IPS-11a (cell line): ENCODE measurements around the gene NTM.
"Not testable (repeated sequence)": the region's sequence is repeated elsewhere in the genome, so short reads cannot be mapped to it uniquely, and the experiment has no call there.

Experiments used
- H3K4me3 ChIP-seq: one replicate; pipeline ENCODE4 v1.5.1; 2013; ENCODE audit warnings: low read depth, low read length, control low read depth

The NTM gene

DNA sequence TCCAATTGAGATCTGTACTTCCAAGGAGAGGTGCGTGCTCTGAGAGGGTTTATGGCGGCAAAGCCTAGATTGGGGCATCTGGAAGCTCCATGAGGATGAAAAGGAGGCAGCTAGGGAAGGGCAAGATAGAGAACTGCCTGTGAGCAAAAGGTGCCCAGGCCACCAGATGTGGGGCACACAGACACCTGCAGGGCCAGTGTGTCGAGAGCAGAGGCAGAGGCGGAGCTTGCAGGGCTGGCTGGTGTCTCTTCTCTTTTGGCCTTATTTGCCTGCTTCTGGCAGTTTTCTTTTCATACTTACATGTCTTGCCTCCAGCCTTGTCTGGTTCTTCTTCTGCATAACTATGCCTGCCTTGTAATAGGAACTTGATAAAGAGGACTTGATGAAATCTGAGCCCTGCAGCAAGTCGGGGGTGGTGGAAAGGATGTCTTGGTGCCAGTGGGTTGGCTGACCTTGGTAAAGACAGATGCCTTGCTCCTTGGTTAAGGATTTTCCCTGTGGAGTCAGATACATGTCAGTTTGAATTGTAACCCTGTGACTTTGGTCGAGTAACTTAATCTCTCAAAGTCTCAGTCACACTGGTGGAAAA lies 680.3 kb downstream of the NTM start:
- no peak overlapping the region for H3K4me3 ChIP-seq

DNA sequence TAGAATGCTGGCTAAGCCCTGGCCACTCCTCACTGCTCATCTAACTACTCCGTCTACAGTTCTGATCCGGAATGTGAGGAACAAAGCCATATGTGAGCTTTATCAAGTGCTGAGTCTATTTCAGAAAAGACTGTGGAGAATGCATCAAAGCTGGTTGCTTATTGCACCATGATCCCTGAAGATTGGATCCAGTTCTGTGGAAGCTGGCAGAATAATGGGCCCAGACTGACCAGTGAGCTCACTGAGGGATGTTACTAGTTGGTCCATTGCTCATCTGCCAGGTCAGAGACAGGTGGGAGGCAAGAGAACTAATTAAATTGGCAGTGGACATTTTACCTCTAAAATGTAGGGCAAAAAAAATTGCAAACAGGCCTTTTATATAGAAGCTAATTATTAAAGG lies 681.3 kb downstream of the NTM start:
- no peak overlapping the region for H3K4me3 ChIP-seq

GRCh38 chr11:132052342-132052741 lies 681.9 kb downstream of the NTM start:
- no peak overlapping the region for H3K4me3 ChIP-seq

- no peak overlapping the region for H3K4me3 ChIP-seq
These were observed 682.5 kb downstream of the NTM start for GRCh38 chr11:132052904-132053303.

GRCh38 chr11:132054822-132055221 lies 684.4 kb downstream of the NTM start:
- H3K4me3 ChIP-seq, result no peak overlapping the region

DNA sequence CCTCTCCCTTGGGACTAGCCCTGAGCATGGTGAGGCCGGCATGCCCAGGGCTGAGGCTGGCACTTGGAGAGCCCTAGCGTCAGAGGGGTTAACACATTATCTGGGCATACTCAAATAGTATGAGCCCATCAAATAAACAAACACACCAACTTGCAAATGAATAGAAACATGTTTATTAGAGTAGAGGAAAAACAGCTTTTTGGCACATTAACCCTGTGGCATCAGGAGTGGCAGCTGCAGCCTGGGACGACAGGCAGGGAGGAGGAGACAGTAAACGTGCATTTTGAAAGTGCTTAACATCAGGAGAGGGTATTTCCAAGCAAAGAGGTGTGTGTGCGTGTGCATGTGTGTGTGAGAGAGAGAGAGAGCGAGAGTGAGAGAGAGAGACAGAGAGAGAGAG lies 684.9 kb downstream of the NTM start:
- no peak overlapping the region for H3K4me3 ChIP-seq

DNA sequence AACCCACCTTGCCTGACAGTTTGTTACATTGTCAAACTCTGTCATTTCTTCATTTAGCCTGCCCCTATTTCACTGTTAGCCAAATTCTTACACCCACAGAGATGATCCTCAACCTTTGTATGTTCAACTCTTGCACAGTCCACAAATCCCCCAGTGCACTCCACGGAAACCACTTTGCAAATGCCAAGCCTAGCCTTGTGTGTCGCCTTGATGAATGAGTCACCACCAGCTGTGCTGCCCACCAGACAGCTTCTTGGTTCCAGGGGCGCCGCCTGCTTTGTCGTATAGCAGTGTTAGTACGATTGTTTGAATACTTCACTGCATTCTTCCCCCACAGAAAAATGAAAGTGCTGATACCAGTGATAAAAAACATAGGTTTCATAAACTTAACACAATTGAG lies 686.3 kb downstream of the NTM start:
- no peak overlapping the region for H3K4me3 ChIP-seq

GRCh38 chr11:132057266-132057665 lies 686.9 kb downstream of the NTM start:
- H3K4me3 ChIP-seq, result no peak overlapping the region

GRCh38 chr11:132058211-132058772 lies 687.9 kb downstream of the NTM start:
- H3K4me3 ChIP-seq, result no peak overlapping the region

DNA sequence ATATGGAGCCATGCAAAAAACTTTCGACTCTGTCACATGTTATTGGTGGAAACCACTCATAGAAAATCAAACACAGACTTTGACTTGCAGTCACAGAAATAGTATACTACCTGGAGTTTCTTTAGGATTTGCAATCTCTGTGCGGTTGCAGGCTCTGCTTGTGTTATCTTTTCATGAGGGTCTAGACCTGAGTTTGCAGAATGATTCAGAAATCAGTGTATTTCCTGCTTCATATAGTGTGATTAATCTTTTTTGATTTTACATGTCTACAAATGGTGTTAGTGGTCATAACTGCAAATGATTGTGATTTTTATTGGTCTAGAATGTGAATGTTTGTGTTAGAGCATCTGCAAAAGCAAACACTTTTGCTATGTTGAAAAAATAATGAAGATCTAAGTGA lies 690.2 kb downstream of the NTM start:
- H3K4me3 ChIP-seq, result no peak overlapping the region

GRCh38 chr11:132062031-132062430 lies 691.6 kb downstream of the NTM start:
- no peak overlapping the region for H3K4me3 ChIP-seq

DNA sequence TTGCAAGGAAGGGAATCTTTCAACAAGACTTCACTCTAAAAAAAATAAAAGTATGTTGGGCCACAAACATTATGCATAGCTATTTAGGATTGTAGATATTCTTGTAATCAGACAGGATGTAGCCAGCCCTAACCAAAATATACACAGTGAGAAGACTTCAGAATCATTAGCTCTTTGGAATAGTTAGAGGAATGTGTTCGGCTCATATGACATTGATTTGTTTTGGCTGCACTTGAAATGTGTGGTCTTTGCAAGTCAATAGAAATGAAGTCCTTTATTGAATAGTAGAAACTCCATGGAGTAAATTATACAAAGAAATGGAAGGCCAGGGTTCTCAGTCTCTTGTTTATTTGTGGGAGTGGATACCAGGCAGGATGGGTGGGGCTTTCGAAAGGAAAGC lies 692.1 kb downstream of the NTM start:
- no peak overlapping the region for H3K4me3 ChIP-seq

- H3K4me3 ChIP-seq, result no peak overlapping the region
These were observed 694.7 kb downstream of the NTM start for GRCh38 chr11:132064987-132065620.

- H3K4me3 ChIP-seq, result no peak overlapping the region
These were observed 698.1 kb downstream of the NTM start for GRCh38 chr11:132068556-132068955.

- not testable (repeated sequence) for H3K4me3 ChIP-seq
These were observed 699.2 kb downstream of the NTM start for GRCh38 chr11:132069593-132069992.

DNA sequence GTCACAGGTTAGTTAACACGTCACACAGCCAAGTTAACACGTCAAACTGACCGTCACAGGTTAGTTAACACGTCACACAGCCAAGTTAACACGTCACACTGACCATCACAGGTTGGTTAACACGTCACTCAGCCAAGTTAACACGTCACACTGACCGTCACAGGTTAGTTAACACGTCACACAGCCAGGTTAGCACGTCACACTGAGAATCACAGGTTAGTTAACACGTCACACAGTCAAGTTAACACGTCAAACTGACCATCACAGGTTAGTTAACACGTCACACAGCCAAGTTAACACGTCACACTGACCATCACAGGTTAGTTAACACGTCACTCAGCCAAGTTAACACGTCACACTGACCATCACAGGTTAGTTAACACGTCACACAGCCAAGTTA lies 700.5 kb downstream of the NTM start:
- not testable (repeated sequence) for H3K4me3 ChIP-seq

- no peak overlapping the region for H3K4me3 ChIP-seq
These were observed 701.8 kb downstream of the NTM start for GRCh38 chr11:132072044-132072857.

DNA sequence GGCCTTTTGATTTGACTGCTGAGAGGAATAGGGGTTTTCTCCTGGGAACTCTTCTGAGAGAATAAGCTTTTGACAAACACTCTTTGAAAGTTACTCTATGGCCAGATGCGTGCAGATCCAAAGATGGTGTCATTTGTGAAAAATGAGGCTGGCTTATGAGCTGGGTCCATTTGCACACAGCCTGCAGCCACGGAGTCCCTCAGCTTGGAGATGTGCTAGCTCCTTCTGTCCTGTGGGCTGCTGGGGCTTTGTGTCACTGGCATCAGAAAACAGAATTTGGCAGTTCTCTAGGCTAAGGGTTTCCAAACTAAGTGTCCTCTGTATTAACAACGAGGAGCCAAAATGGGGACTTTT lies 702.4 kb downstream of the NTM start:
- H3K4me3 ChIP-seq, result no peak overlapping the region

DNA sequence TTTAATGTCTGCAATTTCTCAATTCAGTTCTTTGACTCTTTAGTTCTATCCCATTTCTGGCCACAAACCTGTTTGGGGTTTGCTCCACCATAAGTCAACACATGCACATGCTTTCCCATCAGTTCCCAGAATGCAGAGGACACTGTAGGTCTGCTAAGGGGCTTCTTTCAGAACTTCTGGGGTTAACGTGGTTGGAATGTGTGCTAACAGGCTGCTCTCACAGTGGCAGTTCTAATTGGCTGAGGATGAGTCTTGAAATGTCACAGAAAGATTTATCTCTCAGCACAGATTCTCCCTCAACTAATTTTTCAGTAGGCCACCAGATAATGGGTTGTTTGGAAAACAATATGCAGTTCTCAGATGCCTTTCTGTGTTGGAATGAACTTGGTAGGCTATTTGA lies 703.4 kb downstream of the NTM start:
- no peak overlapping the region for H3K4me3 ChIP-seq

DNA sequence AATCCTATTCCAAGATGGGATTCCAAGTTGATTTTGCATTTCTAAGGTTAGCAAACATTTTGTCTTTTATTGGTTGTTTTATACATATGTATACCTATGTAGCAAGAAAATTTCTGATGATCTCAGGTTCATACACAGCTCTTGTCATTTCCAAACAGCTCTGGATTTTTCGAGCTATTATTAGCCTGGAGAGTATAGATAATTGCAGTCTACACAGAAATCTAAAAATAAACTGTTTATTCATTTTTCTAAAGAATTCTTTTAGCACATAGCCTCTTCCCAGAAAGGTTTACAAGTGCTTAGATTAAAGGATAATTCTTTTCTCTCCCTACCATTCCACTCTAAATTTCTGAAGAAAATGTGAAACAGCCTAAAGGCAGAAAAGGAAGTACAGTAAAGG lies 705.0 kb downstream of the NTM start:
- no peak overlapping the region for H3K4me3 ChIP-seq

DNA sequence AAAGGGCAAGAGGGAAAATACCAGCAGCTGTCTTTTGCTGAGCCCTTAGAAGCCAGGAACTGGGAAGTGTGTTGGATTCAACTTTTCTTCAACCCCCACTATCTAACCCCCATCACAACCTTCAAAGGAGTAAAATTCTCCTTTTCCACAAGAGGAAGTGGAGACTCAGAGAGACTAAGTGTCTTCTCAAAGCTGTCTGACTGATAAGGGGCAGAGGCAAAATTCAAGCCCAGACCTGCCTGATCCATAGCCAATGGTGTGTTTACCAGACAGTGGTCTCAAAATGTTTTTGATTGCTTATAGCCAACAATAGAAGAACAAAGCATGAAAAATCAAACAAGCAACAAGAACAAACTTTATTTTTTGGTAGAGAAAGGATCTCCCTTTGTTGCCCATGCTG lies 707.0 kb downstream of the NTM start:
- H3K4me3 ChIP-seq, result no peak overlapping the region
